GM19395 (cell line): ENCODE data around the gene SOX13.

Experiments used
- ATAC-seq: cut with Tn5 transposase; IDR thresholded peaks from one replicate; pipeline ENCODE4 v1.9.1; 2021; ENCODE audit warnings: mild to moderate bottlenecking, moderate library complexity; ENCODE audit not compliant: unreplicated experiment

Gene SOX13

GRCh38 chr1:204104331-204105130 is 31.6 kb downstream of the SOX13 start:
- no peak for ATAC-seq

- ATAC-seq = no peak
These were observed 32.2 kb downstream of the SOX13 start for GRCh38 chr1:204105131-204105515.

GRCh38 chr1:204106825-204107224 is 33.9 kb downstream of the SOX13 start:
- ATAC-seq = no peak

GRCh38 chr1:204107892-204108291 is 35.0 kb downstream of the SOX13 start:
- ATAC-seq = no peak

- no peak for ATAC-seq
These were observed 35.6 kb downstream of the SOX13 start for GRCh38 chr1:204108312-204109141.

GRCh38 chr1:204110894-204111633 is 38.1 kb downstream of the SOX13 start:
- ATAC-seq = no peak

GRCh38 chr1:204112876-204113730 is 40.2 kb downstream of the SOX13 start:
- no peak for ATAC-seq

- ATAC-seq = no peak
These were observed 41.0 kb downstream of the SOX13 start for GRCh38 chr1:204113896-204114295.

GRCh38 chr1:204114606-204115005 is 41.7 kb downstream of the SOX13 start:
- no peak for ATAC-seq

- no peak for ATAC-seq
These were observed 42.2 kb downstream of the SOX13 start for GRCh38 chr1:204115116-204115515.

GRCh38 chr1:204116539-204116938 is 43.6 kb downstream of the SOX13 start:
- no peak for ATAC-seq

GRCh38 chr1:204121840-204122555 is 49.1 kb downstream of the SOX13 start:
- ATAC-seq = no peak

GRCh38 chr1:204123376-204123775 is 50.5 kb downstream of the SOX13 start:
- ATAC-seq = no peak

- ATAC-seq = no peak
These were observed 51.7 kb downstream of the SOX13 start for GRCh38 chr1:204124639-204125038.

GRCh38 chr1:204125759-204126351 is 52.9 kb downstream of the SOX13 start:
- no peak for ATAC-seq

GRCh38 chr1:204126386-204126785 is 53.5 kb downstream of the SOX13 start:
- no peak for ATAC-seq

GRCh38 chr1:204126956-204127355 is 54.0 kb downstream of the SOX13 start:
- ATAC-seq = no peak

GRCh38 chr1:204127597-204128242 is 54.8 kb downstream of the SOX13 start:
- no peak for ATAC-seq

- ATAC-seq = no peak
These were observed 55.6 kb downstream of the SOX13 start for GRCh38 chr1:204128464-204128963.
